ENCODE data around the gene RPL31. TPM values are rescaled to one million over a fixed set of nuclear protein-coding genes. Genes with fewer than 3 reads are reported as not detected.

RPL31 gene
- total RNA-seq, 3 donors from 2014 or later, result 1,654 to 2,512 (median 1,741) TPM

- Histone ChIP-seq H3K4me1 (peaks cover 0 to 8% of the 10 kb centered on the region in 2 donors), H3K27ac (no peak overlapping the region), H3K9me3 (no peaks in the 10 kb centered on the region), H3K36me3 (no peaks in the 10 kb centered on the region), H3K4me3 (no peak overlapping the region), H3K27me3 (no peaks in the 10 kb centered on the region)
- intact Hi-C loops (cut with DNase I; ENCODE audit: low total_unique reads), result loop anchor here (10.0 kb wide), 1 partner anchor 275 kb away; no protein-coding TSS in a partner anchor
- DNase-seq (ENCODE audit: low spot score in 2 of 2), result no peak
- TF ChIP-seq POLR2AphosphoS5 (IDR thresholded peaks at IDR 0.05), result no peak
- TF ChIP-seq, protein P1, sequence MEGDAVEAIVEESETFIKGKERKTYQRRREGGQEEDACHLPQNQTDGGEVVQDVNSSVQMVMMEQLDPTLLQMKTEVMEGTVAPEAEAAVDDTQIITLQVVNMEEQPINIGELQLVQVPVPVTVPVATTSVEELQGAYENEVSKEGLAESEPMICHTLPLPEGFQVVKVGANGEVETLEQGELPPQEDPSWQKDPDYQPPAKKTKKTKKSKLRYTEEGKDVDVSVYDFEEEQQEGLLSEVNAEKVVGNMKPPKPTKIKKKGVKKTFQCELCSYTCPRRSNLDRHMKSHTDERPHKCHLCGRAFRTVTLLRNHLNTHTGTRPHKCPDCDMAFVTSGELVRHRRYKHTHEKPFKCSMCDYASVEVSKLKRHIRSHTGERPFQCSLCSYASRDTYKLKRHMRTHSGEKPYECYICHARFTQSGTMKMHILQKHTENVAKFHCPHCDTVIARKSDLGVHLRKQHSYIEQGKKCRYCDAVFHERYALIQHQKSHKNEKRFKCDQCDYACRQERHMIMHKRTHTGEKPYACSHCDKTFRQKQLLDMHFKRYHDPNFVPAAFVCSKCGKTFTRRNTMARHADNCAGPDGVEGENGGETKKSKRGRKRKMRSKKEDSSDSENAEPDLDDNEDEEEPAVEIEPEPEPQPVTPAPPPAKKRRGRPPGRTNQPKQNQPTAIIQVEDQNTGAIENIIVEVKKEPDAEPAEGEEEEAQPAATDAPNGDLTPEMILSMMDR (IDR thresholded peaks at IDR 0.05), result no peak
- TF ChIP-seq POLR2A (IDR thresholded peaks at IDR 0.05), result no peak
Observed at GRCh38 chr2:100999995-101000394, 2.1 kb upstream of the RPL31 start.

DNA sequence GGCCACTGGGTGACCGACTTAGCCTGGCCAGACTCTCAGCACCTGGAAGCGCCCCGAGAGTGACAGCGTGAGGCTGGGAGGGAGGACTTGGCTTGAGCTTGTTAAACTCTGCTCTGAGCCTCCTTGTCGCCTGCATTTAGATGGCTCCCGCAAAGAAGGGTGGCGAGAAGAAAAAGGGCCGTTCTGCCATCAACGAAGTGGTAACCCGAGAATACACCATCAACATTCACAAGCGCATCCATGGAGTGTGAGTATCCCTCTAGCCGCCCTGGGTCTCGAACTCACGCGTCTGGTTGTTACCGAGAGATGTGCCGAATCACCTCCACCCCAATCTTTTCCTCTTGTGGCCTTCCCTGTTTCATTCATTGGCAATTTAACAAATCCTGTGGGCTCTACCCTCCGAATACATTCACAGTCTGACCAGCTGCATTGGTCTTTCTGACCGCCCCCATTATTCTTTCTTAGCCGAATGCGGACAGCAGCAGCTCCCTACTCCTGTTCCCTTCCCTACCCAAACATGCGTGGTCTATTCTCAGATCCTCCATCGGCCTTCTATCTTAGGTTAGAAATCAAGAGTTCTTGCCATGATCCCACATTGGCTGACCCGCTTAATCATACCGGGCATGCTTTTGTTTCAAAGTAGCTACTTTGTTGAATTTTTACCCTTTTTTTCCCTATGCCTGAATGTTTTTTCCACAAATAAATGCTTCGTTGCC is 631 bp downstream of the RPL31 start:
- intact Hi-C loops (cut with DNase I; ENCODE audit: low total_unique reads), result no loop called here
- H3K4me1 ChIP-seq, result peaks cover 0 to 8% of the 10 kb centered on the region in 2 donors
- no peak for DNase-seq (ENCODE audit: low spot score in 2 of 2)
- H3K9me3 ChIP-seq, result no peaks in the 10 kb centered on the region
- TF ChIP-seq POLR2AphosphoS5 (IDR thresholded peaks at IDR 0.05) (no peak), POLR2A (IDR thresholded peaks at IDR 0.05) (no peak)
- TF ChIP-seq, protein P1 (IDR thresholded peaks at IDR 0.05), result no peak
- peak overlapping the region; percentile 92 to 96 for H3K27ac ChIP-seq
- peak overlapping the region; percentile 82 to 98 (median 92) for H3K4me3 ChIP-seq
- H3K27me3 ChIP-seq, result no peaks in the 10 kb centered on the region
- H3K36me3 ChIP-seq, result peaks cover 8% of the 10 kb centered on the region

- intact Hi-C loops (cut with DNase I; ENCODE audit: low total_unique reads), result no loop called here
- no peaks in the 10 kb centered on the region for H3K27me3 ChIP-seq
- H3K36me3 ChIP-seq, result peaks cover 11% of the 10 kb centered on the region
- H3K4me3 ChIP-seq, result peak overlapping the region; percentile 82 to 98 (median 92)
- TF ChIP-seq POLR2A (IDR thresholded peaks at IDR 0.05) (no peak), POLR2AphosphoS5 (IDR thresholded peaks at IDR 0.05) (no peak)
- TF ChIP-seq, protein P1 (IDR thresholded peaks at IDR 0.05), result no peak
- peaks cover 0 to 8% of the 10 kb centered on the region in 2 donors for H3K4me1 ChIP-seq
- DNase-seq (ENCODE audit: low spot score in 2 of 2), result no peak
- no peaks in the 10 kb centered on the region for H3K9me3 ChIP-seq
- peak overlapping the region; percentile 92 to 96 for H3K27ac ChIP-seq
Observed at GRCh38 chr2:101003278-101003775, 1.2 kb downstream of the RPL31 start.

GRCh38 chr2:101004620-101005325 is 2.7 kb downstream of the RPL31 start:
- Histone ChIP-seq H3K27ac (no peak overlapping the region), H3K4me1 (peaks cover 0 to 8% of the 10 kb centered on the region in 2 donors), H3K9me3 (no peaks in the 10 kb centered on the region), H3K4me3 (no peak overlapping the region), H3K27me3 (no peaks in the 10 kb centered on the region), H3K36me3 (peaks cover 16% of the 10 kb centered on the region)
- intact Hi-C loops (cut with DNase I; ENCODE audit: low total_unique reads), result no loop called here
- no peak for TF ChIP-seq POLR2AphosphoS5 (IDR thresholded peaks at IDR 0.05)
- no peak for TF ChIP-seq POLR2A (IDR thresholded peaks at IDR 0.05)
- TF ChIP-seq, protein P1 (IDR thresholded peaks at IDR 0.05), result no peak
- no peak for DNase-seq (ENCODE audit: low spot score in 2 of 2)

All from breast epithelium (tissue), 4 donors.